GM21528 (cell line): Measurements from ENCODE around the gene DND1.
"Not testable (repeated sequence)": the region's sequence is repeated elsewhere in the genome, so short reads cannot be mapped to it uniquely, and the experiment has no call there.

Source experiments
- ATAC-seq: cut with Tn5 transposase; IDR thresholded peaks from one replicate; pipeline ENCODE4 v1.9.1; 2021; ENCODE audit warnings: mild to moderate bottlenecking, moderate library complexity; ENCODE audit not compliant: unreplicated experiment, low FRiP score

Gene DND1

GRCh38 chr5:140673187-140673976 lies at the start of gene DND1:
DND1 (minus strand) TSS chr5:140673576; CDS start chr5:140673542, 34 bp downstream.
- ATAC-seq = no peak

- ATAC-seq = not testable (repeated sequence)
Observed at GRCh38 chr5:140721395-140721794, 48.0 kb upstream of the DND1 start.

- not testable (repeated sequence) for ATAC-seq
Observed at GRCh38 chr5:140720738-140721137, 47.4 kb upstream of the DND1 start.

- ATAC-seq = no peak
Observed at GRCh38 chr5:140718266-140718592, 44.9 kb upstream of the DND1 start.

GRCh38 chr5:140716238-140716637 lies 42.9 kb upstream of the DND1 start:
- ATAC-seq = not testable (repeated sequence)

- no peak for ATAC-seq
Observed at GRCh38 chr5:140713562-140714094, 40.3 kb upstream of the DND1 start.

- no peak for ATAC-seq
Observed at GRCh38 chr5:140711794-140712193, 38.4 kb upstream of the DND1 start.

GRCh38 chr5:140710899-140711552 lies 37.6 kb upstream of the DND1 start:
- peak; percentile 92 for ATAC-seq

GRCh38 chr5:140708787-140709186 lies 35.4 kb upstream of the DND1 start:
- not testable (repeated sequence) for ATAC-seq

GRCh38 chr5:140707812-140708211 lies 34.4 kb upstream of the DND1 start:
- ATAC-seq = no peak

- ATAC-seq = peak; percentile 97
Observed at GRCh38 chr5:140700177-140701144, 27.1 kb upstream of the DND1 start, which contains the start of gene ZMAT2. ZMAT2 (plus strand) TSS chr5:140700447; CDS start chr5:140700461, 14 bp downstream.

GRCh38 chr5:140696891-140697492 lies 23.6 kb upstream of the DND1 start:
- ATAC-seq = no peak

GRCh38 chr5:140694276-140694675 lies 20.9 kb upstream of the DND1 start:
- ATAC-seq = no peak

- peak; percentile 99 for ATAC-seq
Observed at GRCh38 chr5:140690941-140691924, 17.9 kb upstream of the DND1 start, which contains the start of the genes HARS1 and HARS2. HARS1 (minus strand) TSS chr5:140691370; CDS start chr5:140691304, 66 bp downstream. HARS2 (plus strand) TSS chr5:140691455; CDS start chr5:140691649, 194 bp downstream.

- no peak for ATAC-seq
Observed at GRCh38 chr5:140690376-140690932, 17.1 kb upstream of the DND1 start.

GRCh38 chr5:140678993-140679392 lies 5.6 kb upstream of the DND1 start:
- no peak for ATAC-seq

- ATAC-seq = no peak
Observed at GRCh38 chr5:140677947-140678346, 4.6 kb upstream of the DND1 start.

- no peak for ATAC-seq
Observed at GRCh38 chr5:140674629-140675028, 1.3 kb upstream of the DND1 start.
